DMS153 treated with DMSO at 0.1 percent for 48 hours (cell line): ENCODE results near the gene RPS3.

Experiments
- DNase-seq: peaks from one replicate; lab custom pipeline; 2025; ENCODE audit not compliant: unreplicated experiment; lab: John Stamatoyannopoulos, UW

Gene RPS3

GRCh38 chr11:75434051-75434450 is 34.7 kb downstream of the RPS3 start:
- no peak for DNase-seq

GRCh38 chr11:75434886-75435570 is 35.7 kb downstream of the RPS3 start:
- DNase-seq = no peak

GRCh38 chr11:75435571-75435925 is 36.2 kb downstream of the RPS3 start:
- DNase-seq = no peak

- no peak for DNase-seq
Observed at GRCh38 chr11:75436806-75437205, 37.5 kb downstream of the RPS3 start.

GRCh38 chr11:75437966-75438659 is 38.8 kb downstream of the RPS3 start:
- no peak for DNase-seq

GRCh38 chr11:75439026-75439425 is 39.7 kb downstream of the RPS3 start:
- no peak for DNase-seq

- no peak for DNase-seq
Observed at GRCh38 chr11:75439495-75440120, 40.3 kb downstream of the RPS3 start.

GRCh38 chr11:75440960-75441803 is 41.9 kb downstream of the RPS3 start:
- no peak for DNase-seq

GRCh38 chr11:75441804-75442132 is 42.5 kb downstream of the RPS3 start:
- no peak for DNase-seq

GRCh38 chr11:75442161-75442885 is 43.0 kb downstream of the RPS3 start:
- DNase-seq = no peak

GRCh38 chr11:75443043-75443442 is 43.7 kb downstream of the RPS3 start:
- no peak for DNase-seq

GRCh38 chr11:75445315-75445953 is 46.1 kb downstream of the RPS3 start:
- peak; percentile 22 for DNase-seq

GRCh38 chr11:75447415-75447814 is 48.1 kb downstream of the RPS3 start:
- DNase-seq = no peak

GRCh38 chr11:75449271-75449670 is 50.0 kb downstream of the RPS3 start:
- DNase-seq = no peak

GRCh38 chr11:75449776-75450175 is 50.5 kb downstream of the RPS3 start:
- DNase-seq = no peak

GRCh38 chr11:75450236-75450635 is 50.9 kb downstream of the RPS3 start:
- no peak for DNase-seq

- DNase-seq = peak; percentile 7
Observed at GRCh38 chr11:75450826-75451821, 51.8 kb downstream of the RPS3 start.

GRCh38 chr11:75453916-75454655 is 54.8 kb downstream of the RPS3 start:
- DNase-seq = no peak

- no peak for DNase-seq
Observed at GRCh38 chr11:75454987-75455386, 55.7 kb downstream of the RPS3 start.
